Measurements from ENCODE around the gene ARMCX5. TPM values are rescaled to one million over a fixed set of nuclear protein-coding genes. Genes with fewer than 3 reads are reported as not detected.

The ARMCX5 gene
- 10 to 100 TPM; 14.4 to 25.1 (median 19.5) TPM for total RNA-seq

GRCh38 chrX:102599084-102599950 lies at the start of gene ARMCX5:
TSS of gene ARMCX5 (plus strand) at chrX:102599515. CDS start at chrX:102602142, 2,627 bp downstream.
- 1 to 46% methylated on average over 29 to 42 of the region's 42 CpGs for WGBS, 2 donors
- TF ChIP-seq CTCF (IDR thresholded peaks at IDR 0.05) (no peak), POLR2A (IDR thresholded peaks at IDR 0.05) (no peak)
- peak within 1 kb of the TSS; percentile 38 for H3K4me3 ChIP-seq (ENCODE audit: low read depth, poor library complexity, severe bottlenecking)
- intact Hi-C loops (cut with DNase I; ENCODE audit: low total_unique reads) = no loop called here
- DNase-seq (ENCODE audit: low spot score in 2 of 2) = peak; percentile 63 to 92

- no peak for DNase-seq (ENCODE audit: low spot score in 2 of 2)
- TF ChIP-seq CTCF (IDR thresholded peaks at IDR 0.05) (no peak), POLR2A (IDR thresholded peaks at IDR 0.05) (no peak)
- intact Hi-C loops (cut with DNase I; ENCODE audit: low total_unique reads) = no loop called here
- H3K4me3 ChIP-seq (ENCODE audit: low read depth, poor library complexity, severe bottlenecking) = no peak overlapping the region
- 64 to 82% methylated on average over 2 of the region's 2 CpGs for WGBS, 2 donors
Measured at GRCh38 chrX:102558607-102559006, 40.7 kb upstream of the ARMCX5 start.

- intact Hi-C loops (cut with DNase I; ENCODE audit: low total_unique reads) = no loop called here
- 83 to 85% methylated on average over 2 of the region's 2 CpGs for WGBS, 2 donors
- TF ChIP-seq CTCF (IDR thresholded peaks at IDR 0.05) (no peak), POLR2A (IDR thresholded peaks at IDR 0.05) (no peak)
- no peak overlapping the region for H3K4me3 ChIP-seq (ENCODE audit: low read depth, poor library complexity, severe bottlenecking)
- DNase-seq (ENCODE audit: low spot score in 2 of 2) = no peak
Measured at GRCh38 chrX:102560423-102561068, 38.8 kb upstream of the ARMCX5 start.

- TF ChIP-seq CTCF (IDR thresholded peaks at IDR 0.05) (no peak), POLR2A (IDR thresholded peaks at IDR 0.05) (no peak)
- no peak overlapping the region for H3K4me3 ChIP-seq (ENCODE audit: low read depth, poor library complexity, severe bottlenecking)
- no peak for DNase-seq (ENCODE audit: low spot score in 2 of 2)
- 31 to 32% methylated on average over 1 of the region's 1 CpG for WGBS, 2 donors
- intact Hi-C loops (cut with DNase I; ENCODE audit: low total_unique reads) = no loop called here
Measured at GRCh38 chrX:102580891-102581290, 18.4 kb upstream of the ARMCX5 start.

- intact Hi-C loops (cut with DNase I; ENCODE audit: low total_unique reads) = no loop called here
- TF ChIP-seq POLR2A (IDR thresholded peaks at IDR 0.05) (no peak), CTCF (IDR thresholded peaks at IDR 0.05) (no peak)
- no peak for DNase-seq (ENCODE audit: low spot score in 2 of 2)
- 87 to 93% methylated on average over 2 of the region's 2 CpGs for WGBS, 2 donors
- no peak overlapping the region for H3K4me3 ChIP-seq (ENCODE audit: low read depth, poor library complexity, severe bottlenecking)
Measured at GRCh38 chrX:102593367-102593766, 5.9 kb upstream of the ARMCX5 start.
